Neural cell (in vitro differentiated cells): ENCODE measurements around the gene LRCH1.

Experiments used
- CTCF ChIP-seq: fragments of 450-650 bp; IDR thresholded peaks from 2 replicates; pipeline ENCODE4 v1.5.1; 2014; ENCODE audit warnings: antibody characterized with exemption, mild to moderate bottlenecking, moderate library complexity; ENCODE audit not compliant: poor library complexity, severe bottlenecking
- EP300 ChIP-seq: fragments of 450-650 bp; conservative IDR thresholded peaks from 2 replicates; pipeline ENCODE4 v1.6.1; 2014; ENCODE audit warnings: antibody characterized with exemption, mild to moderate bottlenecking, moderate library complexity; ENCODE audit not compliant: poor library complexity, severe bottlenecking
- EZH2 ChIP-seq: fragments of 200-600, 300-800 bp; shearing (Covaris generic), sonication (generic); IDR thresholded peaks from 2 replicates; pipeline ENCODE4 v1.6.1; 2014; ENCODE audit warnings: antibody characterized with exemption, low read length, borderline replicate concordance, mild to moderate bottlenecking; ENCODE audit not compliant: insufficient read depth, poor library complexity, severe bottlenecking
- POLR2AphosphoS5 ChIP-seq: IDR thresholded peaks from 2 replicates; pipeline ENCODE4 v1.6.1; 2012
- SMC3 ChIP-seq: fragments of 450-650 bp; conservative IDR thresholded peaks from 2 replicates; pipeline ENCODE4 v1.6.1; 2014; ENCODE audit warnings: antibody characterized with exemption, mild to moderate bottlenecking, moderate library complexity; ENCODE audit not compliant: poor library complexity

GRCh38 chr13:46736541-46737310 is 183.8 kb downstream of the LRCH1 start:
- TF ChIP-seq POLR2AphosphoS5 (no peak), EZH2 (no peak), CTCF (no peak), SMC3 (no peak), EP300 (no peak)
